MM.1S (cell line): ENCODE results near the gene EPHA2.

Source experiments
- CTCF ChIP-seq: fragments of 300-600 bp; sonication (generic); IDR thresholded peaks from 2 replicates; pipeline ENCODE4 v1.5.1; 2016; ENCODE audit warnings: antibody characterized with exemption, low read length, mixed read lengths
- EZH2 ChIP-seq: fragments of 300-600 bp; sonication (generic); optimal IDR thresholded peaks from 2 replicates; pipeline ENCODE3; 2017; ENCODE audit warnings: low read depth, mild to moderate bottlenecking, antibody characterized with exemption, low read length, mixed read lengths
- EZH2phosphoT487 ChIP-seq: fragments of 300-600 bp; sonication (generic); IDR thresholded peaks from 2 replicates; pipeline ENCODE4 v1.6.1; 2018; ENCODE audit warnings: antibody characterized with exemption, low read length

DNA sequence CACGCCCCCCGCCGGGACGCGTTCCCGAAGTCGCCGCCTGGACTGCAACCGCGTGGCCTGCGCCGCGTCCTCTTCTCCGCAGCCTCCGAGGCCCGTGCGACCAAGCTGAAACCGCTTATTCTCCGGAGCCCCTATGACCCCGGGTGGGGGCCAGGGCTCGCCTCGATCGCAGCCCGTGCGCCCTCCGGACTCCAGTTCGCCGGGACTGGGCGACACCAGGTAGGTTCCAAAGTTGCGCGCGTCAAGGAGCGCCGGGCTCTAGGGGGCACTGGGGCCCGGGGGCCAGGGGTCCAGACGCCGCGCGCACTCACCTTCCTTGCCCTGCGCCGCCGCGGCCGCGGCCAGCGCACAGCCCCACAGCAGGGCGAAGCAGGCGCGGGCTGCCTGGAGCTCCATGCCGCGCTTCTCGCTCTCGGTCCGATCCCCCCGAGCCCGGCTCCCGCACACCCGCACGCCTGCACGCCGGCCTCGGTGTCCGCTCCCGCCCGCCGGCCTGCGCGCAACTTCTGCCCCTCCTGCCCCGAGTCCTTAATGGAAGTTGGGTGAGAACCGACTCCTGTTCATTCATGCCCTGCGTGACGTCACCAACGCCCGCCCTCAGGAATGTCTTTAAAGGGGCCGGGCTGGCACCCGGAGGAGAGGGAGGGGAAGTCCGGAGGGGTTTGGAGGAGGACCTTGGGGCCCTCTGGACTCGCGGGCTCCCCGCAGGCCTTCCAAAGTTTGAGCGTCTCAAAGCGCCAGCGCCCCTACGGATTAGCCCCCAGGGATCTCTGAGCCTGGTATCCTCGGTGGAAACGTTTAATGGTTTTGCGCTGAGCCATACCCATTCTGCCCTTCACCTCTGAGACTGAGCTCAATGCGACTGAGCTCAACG is at the start of gene EPHA2:
- TF ChIP-seq CTCF (no peak), EZH2 (no peak), EZH2phosphoT487 (no peak)
